ENCODE data around the gene PLXNA4.

- TF ChIP-seq, protein P1, sequence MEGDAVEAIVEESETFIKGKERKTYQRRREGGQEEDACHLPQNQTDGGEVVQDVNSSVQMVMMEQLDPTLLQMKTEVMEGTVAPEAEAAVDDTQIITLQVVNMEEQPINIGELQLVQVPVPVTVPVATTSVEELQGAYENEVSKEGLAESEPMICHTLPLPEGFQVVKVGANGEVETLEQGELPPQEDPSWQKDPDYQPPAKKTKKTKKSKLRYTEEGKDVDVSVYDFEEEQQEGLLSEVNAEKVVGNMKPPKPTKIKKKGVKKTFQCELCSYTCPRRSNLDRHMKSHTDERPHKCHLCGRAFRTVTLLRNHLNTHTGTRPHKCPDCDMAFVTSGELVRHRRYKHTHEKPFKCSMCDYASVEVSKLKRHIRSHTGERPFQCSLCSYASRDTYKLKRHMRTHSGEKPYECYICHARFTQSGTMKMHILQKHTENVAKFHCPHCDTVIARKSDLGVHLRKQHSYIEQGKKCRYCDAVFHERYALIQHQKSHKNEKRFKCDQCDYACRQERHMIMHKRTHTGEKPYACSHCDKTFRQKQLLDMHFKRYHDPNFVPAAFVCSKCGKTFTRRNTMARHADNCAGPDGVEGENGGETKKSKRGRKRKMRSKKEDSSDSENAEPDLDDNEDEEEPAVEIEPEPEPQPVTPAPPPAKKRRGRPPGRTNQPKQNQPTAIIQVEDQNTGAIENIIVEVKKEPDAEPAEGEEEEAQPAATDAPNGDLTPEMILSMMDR (IDR thresholded peaks at IDR 0.05; ENCODE audit: low read length): no peak
- no peak for TF ChIP-seq EZH2 (IDR thresholded peaks at IDR 0.05; ENCODE audit: borderline replicate concordance, low read length)
These were observed 84.8 kb downstream of the PLXNA4 start for GRCh38 chr7:132491391-132491945.
